GM12878 (cell line): ENCODE results near the gene HMOX2. TPM values are rescaled to one million over a fixed set of nuclear protein-coding genes. Genes with fewer than 3 reads are reported as not detected.

Experiments used
- ATAC-seq: fragments of 200-7000 bp; cut with Tn5 transposase; 3 replicates; pipeline ENCODE4 v1.9.1; 2020; ENCODE audit warnings: mild to moderate bottlenecking, moderate library complexity
- BruUV-seq: library from RNA; stranded (reverse); fragments of 400-500 nt; replicated peaks from 2 replicates; lab custom pipeline; 2021; lab: Mats Ljungman, UMichigan
- CTCF ChIA-PET: fragments of 300-600 bp; sonication (Branson Sonifier 250); formaldehyde crosslinking; extraction: SDS; loops from one replicate; lab custom pipeline; 2021; ENCODE audit warnings: inconsistent platforms; lab: Yijun Ruan, JAX
- POLR2A ChIA-PET: fragments of 350-600 bp; formaldehyde crosslinking; extraction: SDS; loops from one replicate; lab custom pipeline; 2021; ENCODE audit warnings: inconsistent platforms; lab: Charles Lee
- RAD21 ChIA-PET: fragments of 300-600 bp; sonication (Branson Sonifier 250); formaldehyde crosslinking; loops from one replicate; lab custom pipeline; 2023; ENCODE audit warnings: antibody characterized with exemption; ENCODE audit not compliant: unreplicated experiment; lab: Charles Lee
- SMC1A ChIA-PET: fragments of 300-600 bp; sonication (Branson Sonifier 250); formaldehyde crosslinking; loops from one replicate; lab custom pipeline; 2023; ENCODE audit not compliant: unreplicated experiment, uncharacterized antibody; lab: Charles Lee
- DNase-seq: peaks from one replicate; pipeline ENCODE4 v3.0.0-alpha.2; 2011; ENCODE audit warnings: low read depth, low spot score
- FAIRE-seq: peaks from 3 replicates; lab custom pipeline; 2011; peaks lifted over from hg19 to GRCh38; lab: Jason Lieb, UNC
- H2AFZ ChIP-seq: 2 replicates; pipeline ENCODE4 v1.6.0; 2011; ENCODE audit warnings: low read depth, low read length, control low read depth; ENCODE audit not compliant: control insufficient read depth
- H3K27ac ChIP-seq: 2 replicates; pipeline ENCODE4 v1.5.1; 2011; ENCODE audit warnings: control low read depth; ENCODE audit not compliant: control insufficient read depth, insufficient read depth
- H3K27me3 ChIP-seq, 2 experiments: replicated peaks in 1 of 2; 2 replicates each; pipeline versions ENCODE4 v1.6.0 to v1.6.1; 2011; ENCODE audit warnings: low read length in 1 of 2; ENCODE audit not compliant: control insufficient read depth in 2 of 2, insufficient read depth in 2 of 2
- H3K36me3 ChIP-seq, 2 experiments: 2 replicates each; pipeline ENCODE4 v1.5.1; 2011; ENCODE audit warnings: low read length in 1 of 2; ENCODE audit not compliant: control insufficient read depth in 2 of 2, insufficient read depth in 2 of 2
- H3K4me1 ChIP-seq: 2 replicates; pipeline ENCODE4 v1.6.1; 2011; ENCODE audit warnings: mild to moderate bottlenecking, low read length, moderate library complexity, mixed read lengths; ENCODE audit not compliant: control insufficient read depth, insufficient read depth
- H3K4me2 ChIP-seq: 2 replicates; pipeline ENCODE4 v1.6.0; 2011; ENCODE audit warnings: control low read depth; ENCODE audit not compliant: control insufficient read depth, insufficient read depth
- H3K4me3 ChIP-seq: fragments of 200-600 bp; sonication (generic); 2 replicates; pipeline ENCODE4 v1.5.1; 2016
- H3K79me2 ChIP-seq: 2 replicates; pipeline ENCODE4 v1.6.0; 2011; ENCODE audit warnings: low read length; ENCODE audit not compliant: control insufficient read depth, insufficient read depth
- H3K9ac ChIP-seq: 2 replicates; pipeline ENCODE4 v1.8.0; 2011; ENCODE audit warnings: low read length, control low read depth, mixed read lengths; ENCODE audit not compliant: control insufficient read depth, insufficient read depth
- H3K9me3 ChIP-seq: replicated peaks from 3 replicates; pipeline ENCODE4 v1.5.1; 2011; ENCODE audit warnings: mild to moderate bottlenecking, low read length; ENCODE audit not compliant: control insufficient read depth, insufficient read depth
- H4K20me1 ChIP-seq: 2 replicates; pipeline ENCODE4 v1.6.0; 2011; ENCODE audit not compliant: control insufficient read depth, insufficient read depth
- ASH2L ChIP-seq: fragments of 300-600, 200-600 bp; sonication (generic); IDR thresholded peaks from 2 replicates; pipeline ENCODE4 v1.6.1; 2017; ENCODE audit warnings: low read depth, mild to moderate bottlenecking, borderline replicate concordance
- ATF3 ChIP-seq: IDR thresholded peaks from 2 replicates; pipeline ENCODE4 v1.6.1; 2011; ENCODE audit warnings: low read depth, mild to moderate bottlenecking, low read length, moderate library complexity, borderline replicate concordance; ENCODE audit errors: extremely low read depth
- CHD2 ChIP-seq: IDR thresholded peaks from 2 replicates; pipeline ENCODE4 v1.6.1; 2011; ENCODE audit warnings: low read depth, low read length, improper control_type of control experiment, borderline replicate concordance
- CREM ChIP-seq: IDR thresholded peaks from 2 replicates; pipeline ENCODE4 v1.6.1; 2014; ENCODE audit warnings: antibody characterized with exemption, low read depth
- CTCF ChIP-seq, 3 experiments: IDR thresholded peaks in 2 of 3; conservative IDR thresholded peaks in 1 of 3; 2 replicates each; pipeline ENCODE4 v1.5.1; 2011; ENCODE audit warnings: low read depth in 3 of 3, low read length in 3 of 3, mild to moderate bottlenecking in 3 of 3, control low read depth in 2 of 3, moderate library complexity in 2 of 3, inconsistent platforms in 1 of 3, mixed read lengths in 1 of 3; ENCODE audit not compliant: control insufficient read depth in 2 of 3, insufficient read depth in 1 of 3; ENCODE audit errors: extremely low read depth in 1 of 3
- DPF2 ChIP-seq: fragments of 450-650 bp; IDR thresholded peaks from 2 replicates; pipeline ENCODE4 v1.6.1; 2017; ENCODE audit warnings: mild to moderate bottlenecking
- GABPA ChIP-seq: IDR thresholded peaks from 2 replicates; pipeline ENCODE4 v1.6.1; 2014; ENCODE audit warnings: antibody characterized with exemption, low read depth, mild to moderate bottlenecking, inconsistent platforms
- IRF4 ChIP-seq: IDR thresholded peaks from 2 replicates; pipeline ENCODE4 v1.6.1; 2011; ENCODE audit warnings: low read depth, low read length
- MLLT1 ChIP-seq: fragments of 450-650 bp; IDR thresholded peaks from 2 replicates; pipeline ENCODE4 v1.6.1; 2016; ENCODE audit warnings: mild to moderate bottlenecking
- MTA2 ChIP-seq: fragments of 450-650 bp; IDR thresholded peaks from 2 replicates; pipeline ENCODE4 v1.6.1; 2016; ENCODE audit warnings: low read depth, mild to moderate bottlenecking, moderate library complexity
- NR2C2 ChIP-seq: IDR thresholded peaks from 2 replicates; pipeline ENCODE4 v1.6.1; 2011; ENCODE audit warnings: borderline replicate concordance, low read depth; ENCODE audit not compliant: control insufficient read depth, insufficient read length
- PAX8 ChIP-seq: fragments of 450-650 bp; IDR thresholded peaks from 2 replicates; pipeline ENCODE4 v1.6.1; 2017; ENCODE audit warnings: mild to moderate bottlenecking, moderate library complexity
- POLR2AphosphoS5 ChIP-seq: IDR thresholded peaks from 2 replicates; pipeline ENCODE4 v1.6.1; 2011; ENCODE audit warnings: mild to moderate bottlenecking, low read length, inconsistent platforms
- RAD21 ChIP-seq: IDR thresholded peaks from 2 replicates; pipeline ENCODE4 v1.6.1; 2011; ENCODE audit warnings: mild to moderate bottlenecking, low read depth, low read length, moderate library complexity; ENCODE audit not compliant: insufficient read depth
- SRF ChIP-seq, 2 experiments: IDR thresholded peaks; 2 replicates each; pipeline ENCODE4 v1.6.1; 2011; ENCODE audit warnings: low read depth in 2 of 2, low read length in 2 of 2, mild to moderate bottlenecking in 1 of 2, moderate library complexity in 1 of 2
- STAT3 ChIP-seq: IDR thresholded peaks from 2 replicates; pipeline ENCODE4 v1.6.1; 2011; ENCODE audit warnings: low read depth, low read length, improper control_type of control experiment
- TCF3 ChIP-seq: IDR thresholded peaks from 2 replicates; pipeline ENCODE4 v1.6.1; 2012; ENCODE audit warnings: low read depth, mild to moderate bottlenecking, low read length, borderline replicate concordance; ENCODE audit not compliant: insufficient read depth
- WGBS: methylation state at CpG from one replicate; pipeline ENCODE4 v1.1.6; 2016; ENCODE audit warnings: low lambda C conversion rate; ENCODE audit not compliant: insufficient replicate concordance, insufficient coverage; ENCODE audit errors: missing lambda C conversion rate; 5-methylcytosine and 5-hydroxymethylcytosine counted together
- in situ Hi-C: fragments of 300-500 bp; cut with MboI; formaldehyde crosslinking; loops from 9 replicates; pipeline ENCODE4 v1.14.3; 2018; ENCODE audit warnings: mixed read lengths
- intact Hi-C: fragments of 100-400 bp; cut with micrococcal nuclease; formaldehyde crosslinking; loops from one replicate; pipeline ENCODE4 v1.14.2; 2022; ENCODE audit not compliant: unreplicated experiment
- polyA plus RNA-seq, 11 experiments: library from polyadenylated mRNA; depleted of rRNA in 4 of 11; unstranded in 6 of 11; stranded (reverse) in 5 of 11; fragments of >200 nt; fragmentation: Nextera tagmentation in 4 of 11; fragmentation: Illumina TruSeq in 1 of 11; extraction: Ambion mirVana in 4 of 11; extraction: Trizol in 1 of 11; gene quantifications; 1 replicate in 1 of 11; 2 replicates in 10 of 11; pipeline versions ENCODE4 v1.2.1 to v1.2.3, GENCODE V29; 2011 to 2016; ENCODE audit warnings: inconsistent platforms in 2 of 11, missing spikeins in 2 of 11, low read depth in 1 of 11
- total RNA-seq, 4 experiments: library from RNA; depleted of rRNA in 3 of 4; stranded (reverse); fragments of >200 nt in 3 of 4; fragmentation: Illumina TruSeq in 1 of 4; extraction: Trizol in 1 of 4; gene quantifications; 2 replicates each; pipeline versions ENCODE4 v1.2.1 to v1.2.3, GENCODE V29; 2013 to 2021

Gene HMOX2
- total and polyA plus RNA-seq, 10 of the 15 experiments (the other 5 are each of a cell fraction or from before 2014, with no cell fraction given): 26.4 to 111 (median 57.8) TPM

GRCh38 chr16:4510747-4511426, 34.7 kb downstream of the HMOX2 start (continued):
- no peak for TF ChIP-seq SRF (IDR thresholded peaks at IDR 0.05; ENCODE audit: low read depth in 2 of 2, low read length in 2 of 2)
- no peak for TF ChIP-seq IRF4
- TF ChIP-seq PAX8: no peak
- TF ChIP-seq GABPA: no peak
- TF ChIP-seq RAD21: no peak
- no peak for TF ChIP-seq CREM
- TF ChIP-seq ASH2L: no peak
- TF ChIP-seq MLLT1: no peak

- in situ Hi-C loops: loop anchor here (10.0 kb wide), 1 partner anchor 443 kb away; the partner anchor contains the start of gene SEC14L5
- Histone ChIP-seq H4K20me1 (no peaks in the 10 kb centered on the region), H3K27me3 (no peaks in the 10 kb centered on the region), H3K9ac (no peak overlapping the region), H3K27ac (no peak overlapping the region), H3K79me2 (no peaks in the 10 kb centered on the region; the same call in 1 of the 2 replicates), H2AFZ (no peak overlapping the region), H3K36me3 (peaks cover 24 to 53% of the 10 kb centered on the region in 2 experiments; a peak in 3 of 4 replicates), H3K4me3 (no peak overlapping the region), H3K4me1 (peaks cover 24% of the 10 kb centered on the region)
- POLR2A ChIA-PET: no interaction called here
- SMC1A ChIA-PET: interaction anchor here (2.1 kb wide), 1 partner anchor 11 kb away, joined by 6 read pairs; no protein-coding TSS in a partner anchor
- CTCF ChIA-PET: no interaction called here
- intact Hi-C loops: loop anchor here (10.0 kb wide), 2 partner anchors 103 to 443 kb away; partner anchors contain the start of genes SEC14L5 and UBALD1
- ATAC-seq (no peak), DNase-seq (no peak)
- BruUV-seq: TSS peak; percentile 51
- peak; percentile 19 for TF ChIP-seq NR2C2
- no peak for TF ChIP-seq MTA2
- TF ChIP-seq CTCF (IDR thresholded peaks at IDR 0.05 in 2 of 3, conservative IDR thresholded peaks at IDR 0.05 in 1 of 3; ENCODE audit: control insufficient read depth in 2 of 3, extremely low read depth in 1 of 3, insufficient read depth in 1 of 3, low read depth in 3 of 3, low read length in 3 of 3): peak; percentile 21 to 37 (median 23); a peak in 3 of 6 replicates
- no peak for TF ChIP-seq DPF2
- no peak for TF ChIP-seq CHD2
- no peak for TF ChIP-seq STAT3
- TF ChIP-seq TCF3: no peak
- no peak for TF ChIP-seq ATF3
- no peak for TF ChIP-seq POLR2AphosphoS5
- TF ChIP-seq, all 136 proteins: peak for 2
- FAIRE-seq: no peak
- Histone ChIP-seq H3K9me3 (no peaks in the 10 kb centered on the region), H3K4me2 (no peak overlapping the region)
- RAD21 ChIA-PET: no interaction called here
- WGBS: 96% methylated on average over 9 of the region's 9 CpGs
Observed at GRCh38 chr16:4511441-4512082, 35.4 kb downstream of the HMOX2 start.
